ENCODE measurements around the gene XPR1. TPM values are rescaled to one million over a fixed set of nuclear protein-coding genes. Genes with fewer than 3 reads are reported as not detected.

The XPR1 gene
- total and polyA plus RNA-seq, 2 donors (not counting 3 experiments of a cell fraction or from before 2014, with no cell fraction given) = 23.9 to 26.7 TPM

GRCh38 chr1:180906511-180906910, 274.7 kb downstream of the XPR1 start:
- H3K4me3 ChIP-seq (replicated peaks in 1 of 3; ENCODE audit: insufficient read depth in 1 of 3, low read depth in 1 of 3, low read length in 3 of 3) = no peak overlapping the region
- BruUV-seq (replicated peaks) = no TSS peak
- CTCF ChIA-PET = interaction anchor here (1.1 kb wide), 1 partner anchor 25 kb away, joined by 5 read pairs; no protein-coding TSS in a partner anchor
- dilution Hi-C loops (cut with MboI; ENCODE audit: extremely low pct_ligation_motif_present, low sequenced_read_pairs) (no loop called here), intact Hi-C loops (cut with micrococcal nuclease) (no loop called here)
- FAIRE-seq = no peak
- no peaks in the 10 kb centered on the region for H3K79me2 ChIP-seq (ENCODE audit: control insufficient read depth, insufficient read depth, low read length)
- POLR2A ChIA-PET = no interaction called here
- no peaks in the 10 kb centered on the region for H3K27me3 ChIP-seq (ENCODE audit: control insufficient read depth in 2 of 2, insufficient read depth in 2 of 2, low read length in 2 of 2)
- no peaks in the 10 kb centered on the region for H4K20me1 ChIP-seq (replicated peaks; ENCODE audit: control insufficient read depth, extremely low read depth, insufficient read depth, low read length)
- no peaks in the 10 kb centered on the region for H3K9me3 ChIP-seq (replicated peaks; ENCODE audit: control insufficient read depth, insufficient read depth, low read length)
- H3K27ac ChIP-seq (ENCODE audit: insufficient read depth, low read depth, low read length) = no peak overlapping the region
- no peaks in the 10 kb centered on the region for H3K4me1 ChIP-seq (ENCODE audit: control insufficient read depth, extremely low read depth, insufficient read depth, low read length)
- TF ChIP-seq POLR2AphosphoS5 (IDR thresholded peaks at IDR 0.05; ENCODE audit: insufficient read depth, low read depth, low read length) = no peak
- TF ChIP-seq POLR2A (IDR thresholded peaks at IDR 0.05; ENCODE audit: low read depth, low read length) = no peak
- TF ChIP-seq JUN (IDR thresholded peaks at IDR 0.05; ENCODE audit: borderline replicate concordance, insufficient read depth, insufficient read length, low read depth) = no peak
- no peak for TF ChIP-seq FOS (IDR thresholded peaks at IDR 0.05; ENCODE audit: borderline replicate concordance, insufficient read depth, low read length)
- TF ChIP-seq MYC (IDR thresholded peaks at IDR 0.05; ENCODE audit: low read depth, low read length) = no peak
- TF ChIP-seq GATA2 (IDR thresholded peaks at IDR 0.05; ENCODE audit: insufficient read depth, insufficient read length, low read depth, low read length) = no peak
- TF ChIP-seq MAX (IDR thresholded peaks at IDR 0.05; ENCODE audit: insufficient read depth, insufficient read length) = no peak
- TF ChIP-seq EZH2 (IDR thresholded peaks at IDR 0.05; ENCODE audit: borderline replicate concordance, low read depth, low read length, severe bottlenecking) = no peak
- TF ChIP-seq CTCF (IDR thresholded peaks at IDR 0.05; ENCODE audit: extremely low read depth in 1 of 2, insufficient read depth in 1 of 2, low read depth in 1 of 2, low read length in 2 of 2) = no peak
- no peak overlapping the region for H2AFZ ChIP-seq (ENCODE audit: low read depth, low read length)
- no peaks in the 10 kb centered on the region for H3K36me3 ChIP-seq (ENCODE audit: control insufficient read depth in 2 of 2, extremely low read depth in 1 of 2, insufficient read depth in 2 of 2, low read length in 2 of 2)
- no peak for DNase-seq (ENCODE audit: low read depth, low spot score)
- H3K9ac ChIP-seq (replicated peaks; ENCODE audit: extremely low read depth, insufficient read depth, low read length) = no peak overlapping the region
- no peaks in the 10 kb centered on the region for H3K9me1 ChIP-seq (replicated peaks; ENCODE audit: control insufficient read depth, extremely low read depth, insufficient read depth, low read length)
- H3K4me2 ChIP-seq (ENCODE audit: insufficient read depth, low read length) = no peak overlapping the region

Measured in endothelial cell of umbilical vein (primary cell).